SK-N-SH (cell line): ENCODE measurements around the gene FCHSD2. TPM values are rescaled to one million over a fixed set of nuclear protein-coding genes. Genes with fewer than 3 reads are reported as not detected.

Experiments used
- CTCF ChIA-PET: fragments of 300-600, 350-600 bp; formaldehyde crosslinking; extraction: SDS; loops from one replicate; lab custom pipeline; 2021; lab: Yijun Ruan, JAX
- POLR2A ChIA-PET: fragments of 350-600 bp; sonication (Branson Sonifier 250); formaldehyde crosslinking; extraction: SDS; loops from one replicate; lab custom pipeline; 2020; ENCODE audit warnings: antibody characterized with exemption, inconsistent platforms; lab: Yijun Ruan, JAX
- DNase-seq: peaks from one replicate; pipeline ENCODE4 v3.0.0; 2012
- H2AFZ ChIP-seq: fragments of 200-600 bp; sonication (generic); 2 replicates; pipeline ENCODE4 v1.8.1; 2016; ENCODE audit warnings: antibody characterized with exemption, mild to moderate bottlenecking, low read depth
- H3F3A ChIP-seq: fragments of 200-600 bp; sonication (generic); replicated peaks from 2 replicates; pipeline ENCODE3; 2016; ENCODE audit warnings: antibody characterized with exemption, mild to moderate bottlenecking; ENCODE audit not compliant: insufficient read depth
- H3K27ac ChIP-seq, 2 experiments: fragments of 200-500 bp in 1 of 2; fragments of 200-600 bp in 1 of 2; sonication (Bioruptor generic) in 1 of 2; sonication (generic), shearing (Covaris generic) in 1 of 2; 2 replicates each; pipeline versions ENCODE4 v1.5.1 to v1.6.1; 2014 to 2016; ENCODE audit warnings: low read depth in 2 of 2, inconsistent platforms in 1 of 2, low read length in 1 of 2, mild to moderate bottlenecking in 1 of 2, mixed read lengths in 1 of 2
- H3K27me3 ChIP-seq: fragments of 200-600 bp; sonication (generic), shearing (Covaris generic); 2 replicates; pipeline ENCODE4 v1.6.1; 2016; ENCODE audit warnings: mixed run types; ENCODE audit not compliant: insufficient read depth
- H3K36me3 ChIP-seq, 2 experiments: fragments of 200-500 bp in 1 of 2; fragments of 200-600 bp in 1 of 2; sonication (Bioruptor generic) in 1 of 2; sonication (generic) in 1 of 2; replicated peaks in 1 of 2; 2 replicates each; pipeline versions ENCODE3 to v1.5.1; 2014 to 2016; ENCODE audit warnings: low read length in 1 of 2, mild to moderate bottlenecking in 1 of 2; ENCODE audit not compliant: insufficient read depth in 2 of 2, control insufficient read depth in 1 of 2
- H3K4me1 ChIP-seq, 2 experiments: fragments of 200-500 bp in 1 of 2; fragments of 200-600 bp in 1 of 2; sonication (Bioruptor generic) in 1 of 2; sonication (generic), shearing (Covaris generic) in 1 of 2; 2 replicates each; pipeline versions ENCODE4 v1.5.1 to v1.6.1; 2014 to 2016; ENCODE audit warnings: low read depth in 1 of 2, low read length in 1 of 2, mixed run types in 1 of 2; ENCODE audit not compliant: insufficient read depth in 2 of 2, control insufficient read depth in 1 of 2
- H3K4me2 ChIP-seq: fragments of 200-600 bp; sonication (generic), shearing (Covaris generic); 2 replicates; pipeline ENCODE4 v1.6.1; 2017; ENCODE audit warnings: mixed run types
- H3K4me3 ChIP-seq, 2 experiments: fragments of 200-500 bp in 1 of 2; fragments of 200-600 bp in 1 of 2; sonication (Bioruptor generic) in 1 of 2; sonication (generic), shearing (Covaris generic) in 1 of 2; 2 replicates each; pipeline versions ENCODE4 v1.5.1 to v1.8.1; 2014 to 2016; ENCODE audit warnings: low read depth in 2 of 2, inconsistent platforms in 1 of 2, low read length in 1 of 2, mild to moderate bottlenecking in 1 of 2, mixed read lengths in 1 of 2, moderate library complexity in 1 of 2
- H3K79me2 ChIP-seq: fragments of 200-600 bp; sonication (generic); 2 replicates; pipeline ENCODE4 v1.8.1; 2017; ENCODE audit warnings: mild to moderate bottlenecking; ENCODE audit not compliant: insufficient read depth
- H3K9ac ChIP-seq: fragments of 200-600 bp; sonication (generic); 2 replicates; pipeline ENCODE4 v1.6.1; 2017; ENCODE audit warnings: mixed run types
- H3K9me2 ChIP-seq: fragments of 200-600 bp; sonication (generic); 2 replicates; pipeline ENCODE4 v1.6.1; 2017; ENCODE audit warnings: mixed run types
- H3K9me3 ChIP-seq: fragments of 200-600 bp; sonication (generic); 2 replicates; pipeline ENCODE4 v1.6.1; 2017; ENCODE audit warnings: mixed run types, mild to moderate bottlenecking, moderate library complexity
- H4K20me1 ChIP-seq: fragments of 200-600 bp; sonication (generic); 2 replicates; pipeline ENCODE4 v1.6.1; 2017; ENCODE audit warnings: mild to moderate bottlenecking, mixed run types; ENCODE audit not compliant: insufficient read depth
- EP300 ChIP-seq, 2 experiments: IDR thresholded peaks; 2 replicates each; pipeline versions ENCODE4 v1.4.0 to v1.6.1; 2012; ENCODE audit warnings: borderline replicate concordance in 1 of 2, low read depth in 1 of 2, low read length in 1 of 2
- EZH2phosphoT487 ChIP-seq: fragments of 200-600 bp; sonication (generic); IDR thresholded peaks from 2 replicates; pipeline ENCODE4 v1.6.1; 2017; ENCODE audit warnings: low read depth, mixed run types, mild to moderate bottlenecking, antibody characterized with exemption, moderate library complexity, borderline replicate concordance
- FOXJ3 ChIP-seq: sonication (generic); formaldehyde crosslinking; IDR thresholded peaks from 2 replicates; pipeline ENCODE4 v1.5.1; 2020; ENCODE audit warnings: mild to moderate bottlenecking, missing genetic modification reagents
- FOXM1 ChIP-seq: IDR thresholded peaks from 2 replicates; pipeline ENCODE4 v1.4.0; 2012; ENCODE audit warnings: low read depth, mild to moderate bottlenecking
- MXI1 ChIP-seq: IDR thresholded peaks from 2 replicates; pipeline ENCODE4 v1.6.1; 2012; ENCODE audit warnings: mild to moderate bottlenecking, low read depth, low read length, improper control_type of control experiment
- POLR2AphosphoS5 ChIP-seq: IDR thresholded peaks from 2 replicates; pipeline ENCODE4 v1.6.1; 2012; ENCODE audit warnings: low read depth, low read length
- RXRA ChIP-seq: IDR thresholded peaks from 2 replicates; pipeline ENCODE4 v1.4.0; 2012; ENCODE audit warnings: low read depth, mild to moderate bottlenecking, borderline replicate concordance
- TAF1 ChIP-seq: IDR thresholded peaks from 2 replicates; pipeline ENCODE4 v1.6.1; 2012; ENCODE audit warnings: low read depth, mild to moderate bottlenecking, low read length, moderate library complexity, borderline replicate concordance
- WGBS: methylation state at CpG from one replicate; pipeline ENCODE4 v1.1.6; 2017; ENCODE audit warnings: low lambda C conversion rate; 5-methylcytosine and 5-hydroxymethylcytosine counted together
- polyA plus RNA-seq, 3 experiments: library from polyadenylated mRNA; depleted of rRNA; stranded (reverse); fragments of >200 nt; gene quantifications; 2 replicates each; pipeline ENCODE4 v1.2.3, GENCODE V29; 2012
- TF ChIP-seq, protein P1 (sequence below): IDR thresholded peaks from 2 replicates; pipeline ENCODE4 v1.6.1; 2012; ENCODE audit warnings: mild to moderate bottlenecking, low read depth, low read length, moderate library complexity
- TF ChIP-seq, protein P2 (sequence below): IDR thresholded peaks from 2 replicates; pipeline ENCODE4 v1.4.0; 2012; ENCODE audit warnings: low read depth
- TF ChIP-seq, protein P3 (sequence below): IDR thresholded peaks from 2 replicates; pipeline ENCODE4 v1.4.0; 2012; ENCODE audit warnings: low read depth, borderline replicate concordance
- TF ChIP-seq, protein P4 (sequence below): fragments of 150-350 bp; IDR thresholded peaks from 2 replicates; pipeline ENCODE4 v1.6.1; 2017; ENCODE audit warnings: antibody characterized with exemption, low read length, low read depth, borderline replicate concordance
- TF ChIP-seq, protein P5 (sequence below): IDR thresholded peaks from 2 replicates; pipeline ENCODE4; 2012
- TF ChIP-seq, protein P6 (sequence below): fragments of 150-350 bp; IDR thresholded peaks from 2 replicates; pipeline ENCODE4 v1.6.1; 2016; ENCODE audit warnings: mild to moderate bottlenecking, low read depth, low read length
- TF ChIP-seq, protein P7 (sequence below): fragments of 200-600 bp; sonication (generic); IDR thresholded peaks from 2 replicates; pipeline ENCODE4 v1.6.1; 2017; ENCODE audit warnings: antibody characterized with exemption, mild to moderate bottlenecking, moderate library complexity

Gene FCHSD2
- polyA plus RNA-seq, 1 of the 3 experiments (the other 2 are of a cell fraction): 10.4 TPM

DNA sequence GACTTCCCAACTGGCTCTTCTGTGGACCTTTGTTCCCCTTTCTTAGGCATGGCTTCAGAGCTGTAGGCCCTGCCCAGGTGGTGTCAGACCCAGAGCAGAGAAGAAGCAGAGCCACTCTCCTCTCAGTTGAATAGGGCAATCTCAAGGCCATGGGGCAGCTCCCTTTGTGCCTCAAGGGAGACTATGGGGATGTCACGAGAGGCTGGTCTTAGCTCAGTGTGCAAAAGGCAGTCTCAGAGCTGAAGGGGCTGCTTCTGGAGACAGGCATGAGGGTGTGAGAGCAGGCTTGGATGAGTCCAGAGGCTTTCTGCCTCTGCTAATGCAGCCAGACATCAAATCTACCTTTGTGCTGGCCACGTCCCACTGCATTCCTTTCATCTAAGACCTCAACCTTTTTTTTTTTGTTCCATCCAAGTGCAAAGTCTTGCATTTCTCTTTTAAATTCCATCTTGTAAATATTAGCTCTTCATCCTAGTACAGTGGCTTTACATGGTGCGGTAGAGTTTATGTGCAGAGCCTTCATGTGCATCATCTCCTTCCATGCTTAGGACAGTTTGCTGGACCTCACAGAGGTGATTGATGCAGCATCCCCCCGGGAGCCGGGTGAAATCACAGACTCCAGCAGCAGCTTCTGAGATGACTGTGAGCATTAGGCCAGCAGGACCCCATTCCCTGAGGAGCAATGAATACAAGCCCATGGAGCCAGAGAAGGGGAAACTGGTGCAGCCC lies 34.2 kb upstream of the FCHSD2 start (continued):
- TF ChIP-seq, protein P1, sequence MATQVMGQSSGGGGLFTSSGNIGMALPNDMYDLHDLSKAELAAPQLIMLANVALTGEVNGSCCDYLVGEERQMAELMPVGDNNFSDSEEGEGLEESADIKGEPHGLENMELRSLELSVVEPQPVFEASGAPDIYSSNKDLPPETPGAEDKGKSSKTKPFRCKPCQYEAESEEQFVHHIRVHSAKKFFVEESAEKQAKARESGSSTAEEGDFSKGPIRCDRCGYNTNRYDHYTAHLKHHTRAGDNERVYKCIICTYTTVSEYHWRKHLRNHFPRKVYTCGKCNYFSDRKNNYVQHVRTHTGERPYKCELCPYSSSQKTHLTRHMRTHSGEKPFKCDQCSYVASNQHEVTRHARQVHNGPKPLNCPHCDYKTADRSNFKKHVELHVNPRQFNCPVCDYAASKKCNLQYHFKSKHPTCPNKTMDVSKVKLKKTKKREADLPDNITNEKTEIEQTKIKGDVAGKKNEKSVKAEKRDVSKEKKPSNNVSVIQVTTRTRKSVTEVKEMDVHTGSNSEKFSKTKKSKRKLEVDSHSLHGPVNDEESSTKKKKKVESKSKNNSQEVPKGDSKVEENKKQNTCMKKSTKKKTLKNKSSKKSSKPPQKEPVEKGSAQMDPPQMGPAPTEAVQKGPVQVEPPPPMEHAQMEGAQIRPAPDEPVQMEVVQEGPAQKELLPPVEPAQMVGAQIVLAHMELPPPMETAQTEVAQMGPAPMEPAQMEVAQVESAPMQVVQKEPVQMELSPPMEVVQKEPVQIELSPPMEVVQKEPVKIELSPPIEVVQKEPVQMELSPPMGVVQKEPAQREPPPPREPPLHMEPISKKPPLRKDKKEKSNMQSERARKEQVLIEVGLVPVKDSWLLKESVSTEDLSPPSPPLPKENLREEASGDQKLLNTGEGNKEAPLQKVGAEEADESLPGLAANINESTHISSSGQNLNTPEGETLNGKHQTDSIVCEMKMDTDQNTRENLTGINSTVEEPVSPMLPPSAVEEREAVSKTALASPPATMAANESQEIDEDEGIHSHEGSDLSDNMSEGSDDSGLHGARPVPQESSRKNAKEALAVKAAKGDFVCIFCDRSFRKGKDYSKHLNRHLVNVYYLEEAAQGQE: no peak
- TF ChIP-seq EP300 (IDR thresholded peaks at IDR 0.05; ENCODE audit: borderline replicate concordance in 1 of 2, low read depth in 1 of 2, low read length in 1 of 2) (no peak), EZH2phosphoT487 (no peak)
- TF ChIP-seq, protein P2, sequence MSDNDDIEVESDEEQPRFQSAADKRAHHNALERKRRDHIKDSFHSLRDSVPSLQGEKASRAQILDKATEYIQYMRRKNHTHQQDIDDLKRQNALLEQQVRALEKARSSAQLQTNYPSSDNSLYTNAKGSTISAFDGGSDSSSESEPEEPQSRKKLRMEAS: no peak
- TF ChIP-seq, protein P3, sequence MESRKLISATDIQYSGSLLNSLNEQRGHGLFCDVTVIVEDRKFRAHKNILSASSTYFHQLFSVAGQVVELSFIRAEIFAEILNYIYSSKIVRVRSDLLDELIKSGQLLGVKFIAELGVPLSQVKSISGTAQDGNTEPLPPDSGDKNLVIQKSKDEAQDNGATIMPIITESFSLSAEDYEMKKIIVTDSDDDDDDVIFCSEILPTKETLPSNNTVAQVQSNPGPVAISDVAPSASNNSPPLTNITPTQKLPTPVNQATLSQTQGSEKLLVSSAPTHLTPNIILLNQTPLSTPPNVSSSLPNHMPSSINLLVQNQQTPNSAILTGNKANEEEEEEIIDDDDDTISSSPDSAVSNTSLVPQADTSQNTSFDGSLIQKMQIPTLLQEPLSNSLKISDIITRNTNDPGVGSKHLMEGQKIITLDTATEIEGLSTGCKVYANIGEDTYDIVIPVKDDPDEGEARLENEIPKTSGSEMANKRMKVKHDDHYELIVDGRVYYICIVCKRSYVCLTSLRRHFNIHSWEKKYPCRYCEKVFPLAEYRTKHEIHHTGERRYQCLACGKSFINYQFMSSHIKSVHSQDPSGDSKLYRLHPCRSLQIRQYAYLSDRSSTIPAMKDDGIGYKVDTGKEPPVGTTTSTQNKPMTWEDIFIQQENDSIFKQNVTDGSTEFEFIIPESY: no peak

DNA sequence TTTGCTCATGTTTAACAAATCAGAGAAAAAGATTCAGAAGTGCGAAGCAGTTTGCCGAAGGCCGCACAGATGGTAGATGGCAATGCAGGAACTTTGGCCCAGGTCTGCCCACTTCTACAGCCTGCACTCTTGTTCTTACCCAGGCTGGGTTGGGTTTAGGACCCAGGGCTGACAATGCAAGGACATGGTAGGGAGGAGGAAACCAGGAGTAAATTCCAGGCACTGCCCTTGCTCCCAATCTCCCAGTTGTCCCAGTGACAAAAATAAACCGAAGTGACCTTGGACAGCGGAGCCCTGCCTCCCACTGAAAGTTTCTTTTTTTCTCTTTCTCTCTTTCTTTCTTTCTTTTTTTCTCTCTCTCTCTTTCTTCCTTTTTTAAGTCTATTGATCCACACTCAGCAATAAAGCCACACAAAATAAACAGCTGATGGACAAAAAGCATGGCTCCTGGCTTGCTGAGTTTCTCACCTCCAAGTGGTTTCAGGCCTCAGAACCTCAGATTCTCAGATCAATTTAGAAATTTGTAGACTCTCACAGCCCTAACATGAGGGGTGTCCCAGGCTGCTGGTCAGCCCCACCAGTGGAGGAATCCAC lies 33.5 kb upstream of the FCHSD2 start:
- Histone ChIP-seq H3F3A (no peaks in the 10 kb centered on the region), H3K9me2 (no peaks in the 10 kb centered on the region), H3K79me2 (no peaks in the 10 kb centered on the region), H4K20me1 (no peaks in the 10 kb centered on the region), H3K4me3 (no peak overlapping the region), H3K27me3 (no peaks in the 10 kb centered on the region; the same call in 1 of the 2 replicates), H3K4me2 (no peak overlapping the region), H3K9ac (no peak overlapping the region), H3K27ac (no peak overlapping the region), H2AFZ (no peak overlapping the region), H3K9me3 (no peaks in the 10 kb centered on the region), H3K4me1 (peaks cover 5 to 10% of the 10 kb centered on the region in 2 experiments; a peak in 2 of 4 replicates), H3K36me3 (no peaks in the 10 kb centered on the region)
- ChIA-PET CTCF (interaction anchor here (0.7 to 7.9 kb wide), 7 partner anchors 8 to 450 kb away, joined by 4 to 271 read pairs (median 30); no protein-coding TSS in a partner anchor), POLR2A (no interaction called here)
- 74% methylated on average over 5 of the region's 5 CpGs for WGBS
- no peak for DNase-seq
- TF ChIP-seq, protein P4, sequence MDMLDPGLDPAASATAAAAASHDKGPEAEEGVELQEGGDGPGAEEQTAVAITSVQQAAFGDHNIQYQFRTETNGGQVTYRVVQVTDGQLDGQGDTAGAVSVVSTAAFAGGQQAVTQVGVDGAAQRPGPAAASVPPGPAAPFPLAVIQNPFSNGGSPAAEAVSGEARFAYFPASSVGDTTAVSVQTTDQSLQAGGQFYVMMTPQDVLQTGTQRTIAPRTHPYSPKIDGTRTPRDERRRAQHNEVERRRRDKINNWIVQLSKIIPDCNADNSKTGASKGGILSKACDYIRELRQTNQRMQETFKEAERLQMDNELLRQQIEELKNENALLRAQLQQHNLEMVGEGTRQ: no peak
- no peak for TF ChIP-seq FOXJ3 (CRISPR knock-in tag)
- TF ChIP-seq MXI1: no peak
- TF ChIP-seq RXRA: no peak
- TF ChIP-seq POLR2AphosphoS5: no peak
- TF ChIP-seq, protein P5, sequence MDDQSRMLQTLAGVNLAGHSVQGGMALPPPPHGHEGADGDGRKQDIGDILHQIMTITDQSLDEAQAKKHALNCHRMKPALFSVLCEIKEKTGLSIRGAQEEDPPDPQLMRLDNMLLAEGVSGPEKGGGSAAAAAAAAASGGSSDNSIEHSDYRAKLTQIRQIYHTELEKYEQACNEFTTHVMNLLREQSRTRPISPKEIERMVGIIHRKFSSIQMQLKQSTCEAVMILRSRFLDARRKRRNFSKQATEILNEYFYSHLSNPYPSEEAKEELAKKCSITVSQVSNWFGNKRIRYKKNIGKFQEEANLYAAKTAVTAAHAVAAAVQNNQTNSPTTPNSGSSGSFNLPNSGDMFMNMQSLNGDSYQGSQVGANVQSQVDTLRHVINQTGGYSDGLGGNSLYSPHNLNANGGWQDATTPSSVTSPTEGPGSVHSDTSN: no peak
- TF ChIP-seq, protein P6, sequence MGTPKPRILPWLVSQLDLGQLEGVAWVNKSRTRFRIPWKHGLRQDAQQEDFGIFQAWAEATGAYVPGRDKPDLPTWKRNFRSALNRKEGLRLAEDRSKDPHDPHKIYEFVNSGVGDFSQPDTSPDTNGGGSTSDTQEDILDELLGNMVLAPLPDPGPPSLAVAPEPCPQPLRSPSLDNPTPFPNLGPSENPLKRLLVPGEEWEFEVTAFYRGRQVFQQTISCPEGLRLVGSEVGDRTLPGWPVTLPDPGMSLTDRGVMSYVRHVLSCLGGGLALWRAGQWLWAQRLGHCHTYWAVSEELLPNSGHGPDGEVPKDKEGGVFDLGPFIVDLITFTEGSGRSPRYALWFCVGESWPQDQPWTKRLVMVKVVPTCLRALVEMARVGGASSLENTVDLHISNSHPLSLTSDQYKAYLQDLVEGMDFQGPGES: no peak
- no peak for TF ChIP-seq TAF1
- TF ChIP-seq FOXM1: no peak
- TF ChIP-seq, protein P7, sequence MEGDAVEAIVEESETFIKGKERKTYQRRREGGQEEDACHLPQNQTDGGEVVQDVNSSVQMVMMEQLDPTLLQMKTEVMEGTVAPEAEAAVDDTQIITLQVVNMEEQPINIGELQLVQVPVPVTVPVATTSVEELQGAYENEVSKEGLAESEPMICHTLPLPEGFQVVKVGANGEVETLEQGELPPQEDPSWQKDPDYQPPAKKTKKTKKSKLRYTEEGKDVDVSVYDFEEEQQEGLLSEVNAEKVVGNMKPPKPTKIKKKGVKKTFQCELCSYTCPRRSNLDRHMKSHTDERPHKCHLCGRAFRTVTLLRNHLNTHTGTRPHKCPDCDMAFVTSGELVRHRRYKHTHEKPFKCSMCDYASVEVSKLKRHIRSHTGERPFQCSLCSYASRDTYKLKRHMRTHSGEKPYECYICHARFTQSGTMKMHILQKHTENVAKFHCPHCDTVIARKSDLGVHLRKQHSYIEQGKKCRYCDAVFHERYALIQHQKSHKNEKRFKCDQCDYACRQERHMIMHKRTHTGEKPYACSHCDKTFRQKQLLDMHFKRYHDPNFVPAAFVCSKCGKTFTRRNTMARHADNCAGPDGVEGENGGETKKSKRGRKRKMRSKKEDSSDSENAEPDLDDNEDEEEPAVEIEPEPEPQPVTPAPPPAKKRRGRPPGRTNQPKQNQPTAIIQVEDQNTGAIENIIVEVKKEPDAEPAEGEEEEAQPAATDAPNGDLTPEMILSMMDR: no peak
- TF ChIP-seq EZH2phosphoT487: no peak
- TF ChIP-seq EP300 (IDR thresholded peaks at IDR 0.05; ENCODE audit: borderline replicate concordance in 1 of 2, low read depth in 1 of 2, low read length in 1 of 2): no peak
